ENCODE results near the gene CACNA1I. TPM values are rescaled to one million over a fixed set of nuclear protein-coding genes. Genes with fewer than 3 reads are reported as not detected.
A peak's percentile ranks its signal among the peaks of the same experiment; 100 is the strongest.

The CACNA1I gene
- total RNA-seq, 1 donor from 2014 or later = 0.03 TPM

DNA sequence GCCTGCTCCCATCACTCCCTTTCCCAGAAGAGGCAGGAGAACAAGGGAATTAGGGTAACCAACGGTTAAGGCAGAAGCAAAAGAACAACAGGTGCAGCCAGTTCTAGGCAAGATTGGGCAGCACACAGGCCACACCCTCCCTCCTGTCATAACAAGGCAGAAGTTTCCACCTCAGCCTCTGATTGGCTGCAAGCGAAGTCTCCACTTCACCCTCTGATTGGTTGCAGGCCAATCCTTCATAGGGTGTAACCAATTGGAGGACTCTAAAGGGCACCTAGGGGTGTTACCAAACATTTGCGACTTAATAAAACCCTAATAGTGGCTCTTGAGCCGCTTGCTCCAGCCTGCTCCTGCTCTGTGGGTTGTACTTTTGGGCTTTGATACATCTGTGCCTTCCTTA, 153.8 kb downstream of the CACNA1I start:
- H3K4me1 Mint-ChIP-seq (ENCODE audit: unreplicated experiment) = no peaks in the 10 kb centered on the region
- peaks cover 32% of the 10 kb centered on the region for H3K27me3 Mint-ChIP-seq (ENCODE audit: unreplicated experiment)
- DNase-seq (ENCODE audit: extremely low spot score, unreplicated experiment) = peak; percentile 30
- TF ChIP-seq, protein P1, sequence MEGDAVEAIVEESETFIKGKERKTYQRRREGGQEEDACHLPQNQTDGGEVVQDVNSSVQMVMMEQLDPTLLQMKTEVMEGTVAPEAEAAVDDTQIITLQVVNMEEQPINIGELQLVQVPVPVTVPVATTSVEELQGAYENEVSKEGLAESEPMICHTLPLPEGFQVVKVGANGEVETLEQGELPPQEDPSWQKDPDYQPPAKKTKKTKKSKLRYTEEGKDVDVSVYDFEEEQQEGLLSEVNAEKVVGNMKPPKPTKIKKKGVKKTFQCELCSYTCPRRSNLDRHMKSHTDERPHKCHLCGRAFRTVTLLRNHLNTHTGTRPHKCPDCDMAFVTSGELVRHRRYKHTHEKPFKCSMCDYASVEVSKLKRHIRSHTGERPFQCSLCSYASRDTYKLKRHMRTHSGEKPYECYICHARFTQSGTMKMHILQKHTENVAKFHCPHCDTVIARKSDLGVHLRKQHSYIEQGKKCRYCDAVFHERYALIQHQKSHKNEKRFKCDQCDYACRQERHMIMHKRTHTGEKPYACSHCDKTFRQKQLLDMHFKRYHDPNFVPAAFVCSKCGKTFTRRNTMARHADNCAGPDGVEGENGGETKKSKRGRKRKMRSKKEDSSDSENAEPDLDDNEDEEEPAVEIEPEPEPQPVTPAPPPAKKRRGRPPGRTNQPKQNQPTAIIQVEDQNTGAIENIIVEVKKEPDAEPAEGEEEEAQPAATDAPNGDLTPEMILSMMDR (IDR thresholded peaks at IDR 0.05) = no peak
- no peaks in the 10 kb centered on the region for H3K9me3 Mint-ChIP-seq (ENCODE audit: unreplicated experiment)
- H3K4me3 Mint-ChIP-seq (ENCODE audit: unreplicated experiment) = no peak overlapping the region
- no peak overlapping the region for H3K27ac Mint-ChIP-seq (ENCODE audit: unreplicated experiment)
- H3K36me3 Mint-ChIP-seq (ENCODE audit: unreplicated experiment) = no peaks in the 10 kb centered on the region

DNA sequence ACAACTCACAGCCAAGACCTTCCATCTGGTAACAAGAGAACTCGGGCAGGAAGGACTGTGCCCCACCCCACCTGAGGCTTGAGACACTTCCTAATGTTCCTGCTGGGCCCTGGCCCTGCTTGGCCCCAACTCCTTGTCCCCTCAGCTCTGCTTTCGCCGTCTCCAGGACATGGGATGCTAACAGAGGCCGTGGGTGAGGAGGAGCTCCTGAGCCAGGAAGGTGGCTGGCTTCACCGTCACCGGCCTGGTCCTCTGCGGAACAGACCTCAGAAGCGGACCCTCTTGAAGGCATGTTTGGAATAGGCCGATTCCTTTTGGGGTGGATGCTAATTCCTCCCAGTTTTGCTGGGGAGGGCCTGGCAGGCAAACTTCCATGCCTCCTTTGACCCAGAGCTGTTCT, 154.3 kb downstream of the CACNA1I start:
- peak; percentile 71 for DNase-seq (ENCODE audit: extremely low spot score, unreplicated experiment)
- no peaks in the 10 kb centered on the region for H3K4me1 Mint-ChIP-seq (ENCODE audit: unreplicated experiment)
- peaks cover 32% of the 10 kb centered on the region for H3K27me3 Mint-ChIP-seq (ENCODE audit: unreplicated experiment)
- no peaks in the 10 kb centered on the region for H3K36me3 Mint-ChIP-seq (ENCODE audit: unreplicated experiment)
- no peak overlapping the region for H3K27ac Mint-ChIP-seq (ENCODE audit: unreplicated experiment)
- TF ChIP-seq, protein P1 (IDR thresholded peaks at IDR 0.05) = no peak
- no peaks in the 10 kb centered on the region for H3K9me3 Mint-ChIP-seq (ENCODE audit: unreplicated experiment)
- no peak overlapping the region for H3K4me3 Mint-ChIP-seq (ENCODE audit: unreplicated experiment)

DNA sequence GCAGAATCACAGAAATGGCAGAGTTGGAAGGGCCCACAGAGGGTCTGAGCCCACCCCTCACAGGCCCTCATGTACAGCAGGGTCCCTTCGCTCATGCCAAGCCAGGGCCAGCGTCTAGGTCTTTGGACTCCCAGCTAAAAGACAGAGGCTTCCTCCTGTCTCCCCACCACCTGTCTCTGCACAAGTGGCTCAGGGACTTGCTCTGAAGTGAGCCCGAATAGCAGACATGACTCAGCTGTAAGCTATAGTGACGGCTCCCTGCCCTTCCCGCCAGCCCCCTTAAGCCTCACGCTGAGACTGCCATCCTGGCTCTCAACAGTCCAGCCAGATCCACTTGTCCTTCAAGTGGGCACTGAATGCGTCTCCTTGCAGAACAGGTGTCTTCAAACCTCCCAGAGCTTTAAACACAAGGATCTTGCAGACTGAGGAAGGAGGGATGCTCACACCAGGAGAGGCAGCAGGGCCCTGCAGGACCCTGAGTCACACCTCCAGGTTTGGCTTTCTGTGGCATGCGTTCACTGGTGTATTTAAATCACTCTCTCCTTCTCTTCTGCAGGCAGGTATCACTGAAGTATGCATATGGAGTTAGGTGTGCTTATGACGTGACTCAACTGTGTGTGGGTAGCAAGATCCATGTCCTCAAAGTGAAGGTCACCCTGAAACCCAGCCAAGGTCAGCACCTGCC, 154.9 kb downstream of the CACNA1I start:
- H3K27ac Mint-ChIP-seq (ENCODE audit: unreplicated experiment) = no peak overlapping the region

DNA sequence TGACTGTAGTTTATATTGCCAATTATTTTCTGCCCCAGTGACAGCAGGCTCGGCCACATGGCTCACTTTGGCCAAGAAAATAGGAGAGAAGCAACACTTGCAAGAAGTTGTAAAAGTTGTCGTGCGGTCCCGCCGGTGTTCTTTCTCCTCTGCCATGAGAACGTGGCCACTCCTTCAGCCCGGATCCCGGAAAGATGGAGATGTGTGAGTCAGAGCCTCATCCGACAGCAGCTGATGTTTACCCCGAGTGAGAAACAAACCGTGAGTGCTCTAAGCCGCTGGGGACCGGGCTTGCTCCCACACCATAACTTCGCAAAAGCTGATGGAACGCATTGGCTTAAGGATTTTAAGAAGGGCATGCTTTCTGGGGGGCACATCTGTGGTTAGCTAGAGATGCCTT, 157.0 kb downstream of the CACNA1I start:
- TF ChIP-seq, protein P1 (IDR thresholded peaks at IDR 0.05) = no peak
- peak; percentile 80 for DNase-seq (ENCODE audit: extremely low spot score, unreplicated experiment)
- no peaks in the 10 kb centered on the region for H3K36me3 Mint-ChIP-seq (ENCODE audit: unreplicated experiment)
- H3K9me3 Mint-ChIP-seq (ENCODE audit: unreplicated experiment) = no peaks in the 10 kb centered on the region
- H3K4me3 Mint-ChIP-seq (ENCODE audit: unreplicated experiment) = no peak overlapping the region
- H3K4me1 Mint-ChIP-seq (ENCODE audit: unreplicated experiment) = no peaks in the 10 kb centered on the region
- peaks cover 17% of the 10 kb centered on the region for H3K27me3 Mint-ChIP-seq (ENCODE audit: unreplicated experiment)
- no peak overlapping the region for H3K27ac Mint-ChIP-seq (ENCODE audit: unreplicated experiment)

More for the DNA sequence above, 154.9 kb downstream of the CACNA1I start:
- peak; percentile 72 for DNase-seq (ENCODE audit: extremely low spot score, unreplicated experiment)
- peaks cover 27% of the 10 kb centered on the region for H3K27me3 Mint-ChIP-seq (ENCODE audit: unreplicated experiment)
- H3K36me3 Mint-ChIP-seq (ENCODE audit: unreplicated experiment) = no peaks in the 10 kb centered on the region
- H3K4me3 Mint-ChIP-seq (ENCODE audit: unreplicated experiment) = no peak overlapping the region
- H3K9me3 Mint-ChIP-seq (ENCODE audit: unreplicated experiment) = no peaks in the 10 kb centered on the region
- TF ChIP-seq, protein P1 (IDR thresholded peaks at IDR 0.05) = no peak
- no peaks in the 10 kb centered on the region for H3K4me1 Mint-ChIP-seq (ENCODE audit: unreplicated experiment)

DNA sequence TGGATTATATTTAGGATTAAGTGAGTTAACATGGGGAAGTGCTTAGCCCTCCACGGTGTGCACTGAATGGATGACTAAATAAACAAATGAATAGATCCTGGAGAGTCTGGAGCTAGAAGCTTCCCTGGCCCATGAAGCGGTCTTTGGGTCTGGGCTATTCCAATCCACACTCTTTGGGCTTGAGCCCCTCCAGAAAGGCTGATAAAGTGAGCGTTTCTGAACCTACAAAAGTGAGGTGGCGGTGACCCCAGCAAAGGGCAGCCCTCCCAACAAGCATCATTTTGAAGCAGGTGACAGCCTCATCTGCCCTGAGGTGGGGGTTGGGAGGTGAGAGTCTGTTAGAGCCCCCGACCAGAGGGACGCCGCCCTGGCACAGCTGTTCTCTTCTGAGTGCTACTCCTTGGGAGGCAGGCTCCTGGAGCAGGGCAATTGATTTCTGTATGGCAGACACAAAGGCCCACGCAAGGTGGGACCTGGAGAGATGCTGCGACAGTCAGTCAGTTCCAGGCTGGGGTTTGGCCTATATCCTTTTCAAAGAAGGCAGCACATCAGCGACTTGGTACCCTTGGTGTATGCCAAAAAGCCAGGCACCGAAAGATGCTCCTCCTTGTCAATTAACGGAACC, 157.8 kb downstream of the CACNA1I start:
- Mint-ChIP-seq H3K4me3 (ENCODE audit: unreplicated experiment) (no peak overlapping the region), H3K4me1 (ENCODE audit: unreplicated experiment) (no peaks in the 10 kb centered on the region), H3K27ac (ENCODE audit: unreplicated experiment) (no peak overlapping the region), H3K9me3 (ENCODE audit: unreplicated experiment) (no peaks in the 10 kb centered on the region), H3K27me3 (ENCODE audit: unreplicated experiment) (peaks cover 25% of the 10 kb centered on the region), H3K36me3 (ENCODE audit: unreplicated experiment) (no peaks in the 10 kb centered on the region)
- TF ChIP-seq, protein P1 (IDR thresholded peaks at IDR 0.05) = no peak
- no peak for DNase-seq (ENCODE audit: extremely low spot score, unreplicated experiment)
